ENCODE measurements around the gene SLAIN1.

Gene SLAIN1

DNA sequence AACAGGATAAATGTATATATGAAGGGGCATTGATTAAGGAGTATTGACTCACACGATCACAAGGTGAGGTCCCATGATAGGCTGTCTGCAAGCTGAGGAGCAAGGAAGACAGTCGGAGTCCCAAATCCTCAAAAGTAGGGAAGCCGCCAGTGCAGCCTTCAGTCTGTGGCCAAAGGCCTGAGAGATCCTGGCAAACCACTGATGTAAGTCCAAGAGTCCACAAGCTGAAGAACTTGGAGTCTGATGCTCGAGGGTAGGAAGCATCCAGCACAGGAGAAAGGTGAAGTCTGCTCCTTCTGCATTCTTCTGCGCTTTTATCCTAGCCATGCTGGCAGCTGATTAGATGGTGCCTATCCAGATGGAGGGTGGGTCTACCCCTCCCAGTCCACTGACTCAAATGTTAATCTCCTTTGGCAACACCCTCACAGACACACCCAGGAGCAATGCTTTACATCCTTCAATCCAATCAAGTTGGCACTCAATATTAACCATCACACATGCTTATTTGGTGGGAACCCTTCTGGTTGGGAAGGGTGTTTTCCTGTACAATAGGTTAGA, 55.1 kb downstream of the SLAIN1 start:
- no peak for DNase-seq

DNA sequence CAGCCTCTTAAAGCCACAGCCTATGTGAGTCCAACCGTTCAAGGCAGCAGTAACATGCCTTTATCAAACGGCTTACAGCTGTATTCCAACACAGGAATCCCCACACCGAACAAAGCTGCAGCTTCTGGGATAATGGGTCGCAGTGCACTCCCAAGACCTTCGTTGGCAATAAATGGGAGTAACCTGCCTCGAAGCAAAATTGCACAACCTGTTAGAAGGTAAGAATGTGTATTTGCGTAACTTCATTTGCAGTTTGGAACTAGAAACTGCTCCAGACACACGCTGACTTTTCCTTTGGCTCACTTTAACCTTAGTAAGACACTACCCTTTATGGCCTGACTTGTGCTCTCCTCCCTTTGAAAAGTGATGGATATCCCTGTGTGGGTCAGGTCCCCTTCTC, 63.4 kb downstream of the SLAIN1 start:
- DNase-seq, result no peak

DNA sequence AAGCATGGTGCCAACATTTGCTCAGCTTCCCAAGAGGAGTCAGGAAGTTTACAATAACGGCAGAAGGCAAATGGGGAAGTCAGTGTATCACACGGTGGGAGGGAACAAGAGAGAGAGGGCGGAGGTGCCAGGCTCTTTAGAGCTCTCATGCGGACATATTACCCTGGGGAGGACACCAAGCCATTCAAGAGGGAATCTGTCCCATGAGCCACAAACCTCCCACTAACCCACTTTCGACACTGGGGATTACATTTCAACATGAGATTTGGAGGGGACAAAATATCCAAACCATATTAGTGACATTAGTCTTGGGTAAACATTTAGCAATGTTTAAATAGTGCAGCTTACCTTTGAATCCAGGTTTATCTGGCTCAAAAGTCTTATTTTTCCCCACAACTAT, 69.9 kb downstream of the SLAIN1 start:
- no peak for DNase-seq

DNA sequence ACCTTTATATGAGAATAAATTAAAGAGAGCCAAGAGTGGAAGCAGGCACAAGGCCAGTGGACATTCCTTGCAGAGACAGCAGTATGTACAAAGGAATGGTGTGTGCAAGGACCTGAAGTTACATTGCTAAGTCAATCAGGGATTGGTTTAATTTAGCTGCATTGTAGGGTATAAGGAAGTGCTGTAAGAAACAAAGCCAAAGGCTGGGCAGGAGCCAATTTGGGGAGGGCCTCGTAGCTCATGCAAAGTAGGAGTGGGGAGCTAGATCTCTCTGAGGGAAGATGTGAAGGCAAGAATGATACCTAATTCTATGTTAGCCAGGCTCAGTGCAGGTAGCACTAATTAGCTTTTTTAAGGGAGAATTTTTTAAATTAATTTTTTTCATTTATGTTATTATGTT, 76.7 kb downstream of the SLAIN1 start:
- no peak for DNase-seq

DNA sequence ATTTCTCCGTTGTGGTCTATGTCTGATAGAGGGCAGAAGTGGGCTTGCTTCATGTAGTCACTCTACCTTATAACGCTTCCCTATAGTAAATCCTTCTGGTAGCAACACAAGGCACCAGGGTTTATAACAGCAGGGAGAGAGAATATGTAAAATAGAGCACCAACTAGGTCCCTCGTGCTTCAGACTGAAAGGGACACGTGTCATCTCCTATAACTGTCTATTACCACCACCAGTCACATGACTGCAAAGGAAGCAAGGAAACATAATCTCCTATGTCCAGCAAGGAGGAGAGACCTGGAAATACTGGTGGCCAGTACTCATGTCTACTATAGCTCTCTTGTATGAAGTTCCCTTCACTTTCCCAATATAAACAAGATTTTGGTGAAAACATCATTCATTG, 79.2 kb downstream of the SLAIN1 start:
- DNase-seq, result no peak

DNA sequence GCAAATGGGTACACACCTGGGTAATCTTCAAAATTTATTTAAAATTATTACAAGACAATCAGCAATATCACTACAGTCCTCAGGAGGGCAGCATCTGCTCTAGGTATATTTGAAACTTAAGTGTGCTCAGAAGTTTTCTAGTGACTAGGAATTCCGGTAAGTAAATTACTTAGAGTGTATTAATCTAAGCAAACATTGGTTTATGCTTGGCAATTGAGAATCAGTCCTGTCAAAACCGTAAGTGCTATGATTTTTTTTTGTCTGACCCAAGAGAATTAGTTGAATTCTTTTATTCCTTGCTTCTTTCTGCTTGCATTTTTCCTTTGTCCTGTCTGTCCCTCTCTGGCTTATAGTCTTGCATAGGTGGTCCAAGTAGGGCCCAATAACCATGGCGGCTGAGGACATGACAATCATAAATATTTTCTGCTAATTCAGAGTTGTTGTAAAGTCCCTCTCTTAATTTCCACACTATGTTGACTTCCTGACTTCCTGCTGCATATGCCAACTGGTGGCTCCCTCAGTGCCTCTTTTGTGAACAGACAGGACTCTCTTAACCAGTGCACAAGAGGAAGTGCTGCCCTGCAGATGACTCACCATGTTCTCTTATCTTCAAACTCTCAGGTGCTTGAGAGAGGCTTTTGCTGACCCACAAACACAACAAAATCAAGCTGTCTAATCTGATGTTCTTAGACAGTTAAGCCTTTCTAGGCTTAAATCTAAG, 82.2 kb downstream of the SLAIN1 start:
- DNase-seq, result no peak

DNA sequence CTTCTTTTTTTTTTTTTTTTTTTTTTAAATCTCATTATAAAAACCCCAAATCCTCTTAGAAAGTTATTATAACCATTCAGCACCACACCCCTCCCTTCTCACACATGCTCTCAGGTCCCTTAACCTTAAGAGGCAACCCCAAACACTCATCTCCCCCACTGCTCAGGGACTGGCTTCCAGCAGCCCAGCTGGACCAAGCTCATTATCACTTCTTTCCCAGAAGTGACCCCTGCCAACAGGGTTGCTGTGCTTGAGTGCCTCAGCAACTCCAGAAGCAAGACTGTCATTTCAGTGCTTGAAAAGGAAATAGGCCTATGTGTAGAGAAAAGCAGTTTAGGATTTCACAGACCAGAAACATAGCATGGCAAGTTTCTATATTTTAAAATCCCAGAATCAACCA, 84.3 kb downstream of the SLAIN1 start:
- DNase-seq, result no peak

DNA sequence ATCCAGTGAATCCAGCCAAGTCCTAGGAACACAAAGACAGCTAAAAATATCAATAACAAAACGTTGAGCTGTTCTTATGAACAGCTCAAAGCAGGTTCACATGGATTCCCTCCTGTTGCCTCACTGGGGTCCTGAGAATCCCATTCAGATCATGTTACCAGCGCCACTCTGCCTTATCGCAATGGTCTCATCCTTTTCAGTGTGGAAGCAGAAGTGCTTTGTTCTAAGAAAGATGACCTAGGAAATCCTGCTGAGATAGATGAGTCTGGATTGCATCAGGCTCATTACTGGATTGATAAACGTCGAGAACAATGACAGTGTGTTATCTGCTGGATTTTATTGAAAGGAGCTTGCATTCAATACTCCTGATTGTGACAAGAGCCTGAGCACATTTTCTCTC, 87.0 kb downstream of the SLAIN1 start:
- no peak for DNase-seq

DNA sequence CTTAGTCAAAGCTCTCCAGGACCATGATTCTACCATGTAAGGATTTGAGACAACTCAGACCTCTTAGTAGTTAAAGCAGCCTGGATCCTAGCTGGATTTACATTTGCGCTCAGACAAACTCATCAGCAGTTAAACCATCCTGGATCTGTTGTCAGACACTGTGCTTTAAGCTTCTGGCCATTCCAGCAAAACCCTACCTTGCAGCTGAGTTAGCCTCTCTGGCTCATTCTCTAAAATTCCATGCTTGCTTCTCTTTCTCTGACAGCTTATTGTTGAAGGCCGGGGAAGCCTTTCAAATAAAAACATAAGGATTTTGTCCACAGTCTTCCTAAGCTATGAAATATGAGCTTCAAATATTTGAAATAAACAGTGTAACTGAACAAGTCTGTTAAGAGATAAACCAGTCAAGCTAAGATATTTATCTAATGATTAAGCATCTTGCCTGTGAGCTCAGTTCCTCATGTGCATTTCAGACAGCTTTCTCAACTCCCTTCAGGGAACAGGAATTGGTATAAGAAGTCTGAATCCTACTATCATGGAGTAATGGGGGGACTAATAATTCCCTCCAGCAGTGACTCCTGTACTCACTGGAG, 89.3 kb downstream of the SLAIN1 start:
- DNase-seq, result no peak

DNA sequence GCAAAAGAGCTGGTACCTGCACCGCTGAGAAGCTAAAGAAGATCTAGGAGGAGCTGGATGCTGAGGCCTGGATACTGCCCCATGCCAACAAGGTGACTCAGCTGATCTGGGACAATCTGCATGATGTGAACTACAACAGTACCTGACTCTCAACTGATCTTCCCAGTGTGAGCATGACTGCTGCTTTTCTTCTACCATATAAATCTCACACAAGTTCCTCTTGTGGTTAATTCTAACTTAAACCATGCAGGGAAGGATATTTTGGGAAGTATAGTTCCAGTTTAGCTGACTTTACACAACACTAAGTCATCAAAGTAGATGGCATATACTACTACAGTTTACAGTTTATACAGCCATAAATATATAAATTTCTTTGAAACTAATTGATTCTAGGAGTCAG, 91.9 kb downstream of the SLAIN1 start:
- DNase-seq, result no peak

DNA sequence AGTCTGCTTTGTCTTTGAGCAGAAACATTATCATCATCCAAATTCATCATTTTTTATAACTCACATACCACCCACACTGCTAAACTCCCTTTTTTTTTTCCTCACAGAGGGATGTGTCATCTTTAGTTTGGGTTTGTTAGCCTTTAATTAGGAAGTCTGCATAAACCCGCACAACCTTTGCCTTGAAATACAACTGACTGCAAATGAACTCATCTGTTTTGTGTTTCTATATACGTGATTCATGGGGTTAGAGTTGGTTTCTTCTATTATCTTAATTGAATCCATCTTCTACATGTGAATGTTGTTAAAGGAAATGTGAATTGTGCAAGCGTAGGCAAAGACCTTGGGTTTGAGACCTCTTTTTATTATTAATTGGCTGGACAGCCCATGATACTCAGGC, 102.7 kb downstream of the SLAIN1 start:
- no peak for DNase-seq

DNA sequence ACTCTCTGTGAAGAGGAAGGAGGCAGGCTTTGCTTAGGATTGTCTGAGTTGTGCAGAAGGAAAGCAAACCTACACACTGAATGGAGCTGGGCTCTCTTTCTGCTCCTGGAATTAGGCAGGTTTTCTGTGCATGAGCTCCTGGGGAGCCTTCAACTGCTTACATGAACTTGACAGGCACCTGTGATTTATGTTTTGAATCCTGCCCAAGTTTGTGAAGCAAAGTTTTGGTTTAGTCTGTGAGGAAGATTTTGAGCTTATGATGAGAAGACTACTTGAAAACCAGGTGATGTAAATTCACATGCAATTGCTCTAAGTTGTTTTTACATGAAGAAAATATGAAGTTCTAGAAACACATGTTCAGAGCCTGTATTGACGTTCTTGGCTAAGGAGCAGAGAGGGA, 109.0 kb downstream of the SLAIN1 start:
- no peak for DNase-seq

DNA sequence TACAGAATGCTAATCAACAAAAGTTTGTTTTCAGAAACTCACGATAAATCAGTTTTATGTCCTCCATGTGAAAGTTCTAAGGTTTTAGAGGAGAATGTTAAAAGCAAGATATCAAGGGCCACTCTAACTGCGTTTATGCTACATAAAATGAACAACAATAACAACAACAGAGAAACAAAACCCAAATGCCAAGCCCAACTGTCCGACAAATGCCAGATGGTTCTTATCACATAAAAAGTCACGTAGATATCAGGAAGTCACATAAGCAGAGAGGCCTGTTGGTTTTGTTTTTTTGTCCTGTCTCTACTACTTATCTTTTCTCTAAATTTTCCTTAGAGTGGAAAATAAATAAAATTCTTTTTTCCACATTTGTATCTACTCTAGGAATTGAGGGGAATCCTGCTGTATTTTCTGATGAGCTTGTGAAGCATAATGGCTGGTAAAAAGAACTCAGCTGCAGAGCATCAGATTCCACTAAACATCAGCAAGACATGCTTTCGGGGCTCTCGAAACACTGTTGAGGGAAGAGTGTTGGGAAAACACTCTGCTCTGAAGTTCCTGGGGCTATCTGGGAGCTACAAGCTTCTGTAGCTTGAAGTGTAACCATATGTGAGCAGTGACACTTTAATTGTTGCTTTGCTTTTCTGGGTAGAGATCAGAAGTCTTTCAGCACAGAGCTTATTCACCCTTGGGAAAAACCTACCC, 110.1 kb downstream of the SLAIN1 start:
- DNase-seq, result no peak

DNA sequence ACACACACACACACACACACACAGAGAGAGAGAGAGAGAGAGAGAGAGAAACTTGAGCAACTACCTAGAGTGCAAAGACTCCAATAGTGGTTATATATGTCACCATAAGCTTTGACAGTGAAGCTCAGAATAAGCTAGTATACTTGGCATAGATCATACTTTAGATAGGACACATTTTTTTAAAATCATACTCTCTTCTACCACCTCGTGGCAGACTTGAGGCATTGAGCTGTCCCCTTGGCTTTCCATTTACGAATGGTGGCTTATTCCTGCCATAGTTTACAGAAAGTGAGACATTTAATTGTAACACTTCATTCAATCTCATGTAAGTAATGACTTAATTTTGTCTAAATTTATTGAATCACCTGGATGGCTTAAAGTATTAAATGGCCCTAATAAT, 112.9 kb downstream of the SLAIN1 start:
- no peak for DNase-seq

DNA sequence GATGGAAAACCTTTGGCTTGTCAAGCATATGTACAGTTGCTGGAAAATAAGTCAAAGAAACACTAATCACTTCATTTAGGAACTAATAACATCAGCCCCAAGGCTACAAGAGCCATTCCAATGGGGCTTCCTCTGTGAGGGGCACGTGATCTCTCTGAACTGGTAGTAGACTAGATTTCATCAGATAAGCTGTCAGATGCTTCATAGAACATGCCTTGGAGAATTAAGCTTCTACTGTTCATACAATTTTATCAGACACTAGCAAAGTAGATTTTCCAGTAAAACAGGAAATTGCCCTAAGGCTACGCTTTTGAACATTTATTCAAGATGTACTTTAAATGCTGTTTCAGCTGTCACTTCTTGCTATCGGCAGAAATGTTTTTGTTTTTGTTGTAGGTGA, 113.4 kb downstream of the SLAIN1 start:
- DNase-seq, result no peak

DNA sequence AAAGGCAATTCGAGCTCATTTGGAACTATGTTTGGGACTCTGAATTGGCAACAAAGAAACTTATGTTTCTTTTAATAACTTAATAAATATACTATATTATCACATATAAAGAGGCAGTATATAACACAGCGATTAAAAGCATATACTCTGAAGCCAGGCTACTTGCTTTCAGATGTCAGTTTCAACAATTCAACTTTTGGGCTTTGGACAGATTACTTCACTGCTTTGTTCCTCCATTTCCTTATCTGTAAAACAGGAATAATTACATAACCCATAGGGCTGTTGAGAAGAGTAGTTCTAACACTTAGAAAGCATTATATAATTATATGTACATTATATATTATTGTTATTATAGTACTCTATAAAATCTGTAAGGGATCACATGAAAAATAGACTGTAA, 113.9 kb downstream of the SLAIN1 start:
- no peak for DNase-seq

DNA sequence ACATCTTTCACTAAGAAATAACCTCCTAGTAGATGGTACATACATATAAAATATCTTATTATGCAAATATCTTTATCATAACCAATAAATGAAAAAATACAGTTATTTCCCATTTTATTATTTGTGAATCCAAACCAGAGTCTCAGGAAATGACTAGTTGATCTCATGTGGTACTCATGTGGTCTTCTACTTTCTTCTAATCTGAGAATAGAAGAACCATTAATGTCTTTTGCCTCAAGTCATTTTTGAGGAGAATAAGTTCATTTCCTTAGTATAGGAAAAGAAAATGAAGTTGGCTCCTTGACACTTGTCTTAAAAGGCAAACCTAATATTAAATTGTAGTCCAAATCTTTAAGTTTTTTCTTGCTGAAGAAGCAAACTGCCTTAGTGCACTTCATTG, 114.5 kb downstream of the SLAIN1 start:
- no peak for DNase-seq
